ENCODE results near the gene AP3S2. TPM values are rescaled to one million over a fixed set of nuclear protein-coding genes. Genes with fewer than 3 reads are reported as not detected.

The AP3S2 gene
- total and polyA plus RNA-seq, 2 of the 13 experiments (the other 11 are each of a cell fraction or from before 2014, with no cell fraction given) = 17.6 to 44.4 TPM

DNA sequence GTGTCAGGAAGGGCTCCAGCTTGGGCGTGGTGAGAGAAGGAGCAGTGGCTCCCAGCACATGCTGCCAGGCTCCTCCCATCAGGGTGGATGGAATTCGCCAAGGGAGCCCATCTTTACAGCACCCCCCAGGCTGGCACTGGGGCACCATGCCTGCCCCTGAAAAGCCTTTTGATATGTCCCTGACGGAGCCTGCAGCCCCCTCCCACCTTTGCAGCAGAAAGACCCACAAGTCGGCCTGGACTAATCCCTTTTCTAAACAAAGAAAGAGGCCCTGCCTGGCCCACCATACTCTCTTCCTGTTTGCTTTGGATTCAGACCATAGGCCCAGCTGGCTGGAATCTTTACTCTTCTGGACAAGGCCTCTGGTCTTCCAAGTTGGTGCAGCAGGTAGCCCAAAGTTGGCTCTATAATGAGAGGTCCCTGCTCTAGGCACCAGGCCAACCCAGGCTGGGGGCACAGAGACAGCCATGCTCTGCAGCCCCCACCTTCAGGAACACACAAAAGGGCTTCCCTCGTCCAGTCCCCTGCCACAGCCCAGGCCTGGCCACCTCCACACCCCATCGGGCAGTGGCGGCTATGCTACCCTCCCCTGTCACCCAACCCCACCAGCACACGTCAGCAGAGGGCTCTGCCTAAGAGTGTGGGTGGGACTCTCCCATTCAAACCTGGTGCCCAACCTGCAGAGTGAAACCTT, 84.6 kb downstream of the AP3S2 start (continued):
- TF ChIP-seq, protein P1, sequence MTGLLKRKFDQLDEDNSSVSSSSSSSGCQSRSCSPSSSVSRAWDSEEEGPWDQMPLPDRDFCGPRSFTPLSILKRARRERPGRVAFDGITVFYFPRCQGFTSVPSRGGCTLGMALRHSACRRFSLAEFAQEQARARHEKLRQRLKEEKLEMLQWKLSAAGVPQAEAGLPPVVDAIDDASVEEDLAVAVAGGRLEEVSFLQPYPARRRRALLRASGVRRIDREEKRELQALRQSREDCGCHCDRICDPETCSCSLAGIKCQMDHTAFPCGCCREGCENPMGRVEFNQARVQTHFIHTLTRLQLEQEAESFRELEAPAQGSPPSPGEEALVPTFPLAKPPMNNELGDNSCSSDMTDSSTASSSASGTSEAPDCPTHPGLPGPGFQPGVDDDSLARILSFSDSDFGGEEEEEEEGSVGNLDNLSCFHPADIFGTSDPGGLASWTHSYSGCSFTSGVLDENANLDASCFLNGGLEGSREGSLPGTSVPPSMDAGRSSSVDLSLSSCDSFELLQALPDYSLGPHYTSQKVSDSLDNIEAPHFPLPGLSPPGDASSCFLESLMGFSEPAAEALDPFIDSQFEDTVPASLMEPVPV (CRISPR knock-in tag; IDR thresholded peaks at IDR 0.05) = peak; percentile 71; the same call in 1 of the 2 replicates
- TF ChIP-seq ZNF136 (CRISPR knock-in tag; IDR thresholded peaks at IDR 0.05; ENCODE audit: low read depth) = peak; percentile 83; the same call in 1 of the 2 replicates
- TF ChIP-seq SRY (CRISPR knock-in tag; IDR thresholded peaks at IDR 0.05) = 0 out of 2 replicates have a peak, but pooled peaks have one; percentile 40
- TF ChIP-seq, protein P2, sequence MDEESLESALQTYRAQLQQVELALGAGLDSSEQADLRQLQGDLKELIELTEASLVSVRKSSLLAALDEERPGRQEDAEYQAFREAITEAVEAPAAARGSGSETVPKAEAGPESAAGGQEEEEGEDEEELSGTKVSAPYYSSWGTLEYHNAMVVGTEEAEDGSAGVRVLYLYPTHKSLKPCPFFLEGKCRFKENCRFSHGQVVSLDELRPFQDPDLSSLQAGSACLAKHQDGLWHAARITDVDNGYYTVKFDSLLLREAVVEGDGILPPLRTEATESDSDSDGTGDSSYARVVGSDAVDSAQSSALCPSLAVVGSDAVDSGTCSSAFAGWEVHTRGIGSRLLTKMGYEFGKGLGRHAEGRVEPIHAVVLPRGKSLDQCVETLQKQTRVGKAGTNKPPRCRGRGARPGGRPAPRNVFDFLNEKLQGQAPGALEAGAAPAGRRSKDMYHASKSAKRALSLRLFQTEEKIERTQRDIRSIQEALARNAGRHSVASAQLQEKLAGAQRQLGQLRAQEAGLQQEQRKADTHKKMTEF (CRISPR knock-in tag; IDR thresholded peaks at IDR 0.05) = peak; percentile 86
- TF ChIP-seq, protein P3, sequence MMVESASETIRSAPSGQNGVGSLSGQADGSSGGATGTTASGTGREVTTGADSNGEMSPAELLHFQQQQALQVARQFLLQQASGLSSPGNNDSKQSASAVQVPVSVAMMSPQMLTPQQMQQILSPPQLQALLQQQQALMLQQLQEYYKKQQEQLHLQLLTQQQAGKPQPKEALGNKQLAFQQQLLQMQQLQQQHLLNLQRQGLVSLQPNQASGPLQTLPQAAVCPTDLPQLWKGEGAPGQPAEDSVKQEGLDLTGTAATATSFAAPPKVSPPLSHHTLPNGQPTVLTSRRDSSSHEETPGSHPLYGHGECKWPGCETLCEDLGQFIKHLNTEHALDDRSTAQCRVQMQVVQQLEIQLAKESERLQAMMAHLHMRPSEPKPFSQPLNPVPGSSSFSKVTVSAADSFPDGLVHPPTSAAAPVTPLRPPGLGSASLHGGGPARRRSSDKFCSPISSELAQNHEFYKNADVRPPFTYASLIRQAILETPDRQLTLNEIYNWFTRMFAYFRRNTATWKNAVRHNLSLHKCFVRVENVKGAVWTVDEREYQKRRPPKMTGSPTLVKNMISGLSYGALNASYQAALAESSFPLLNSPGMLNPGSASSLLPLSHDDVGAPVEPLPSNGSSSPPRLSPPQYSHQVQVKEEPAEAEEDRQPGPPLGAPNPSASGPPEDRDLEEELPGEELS (CRISPR knock-in tag; IDR thresholded peaks at IDR 0.05) = peak; percentile 91
- TF ChIP-seq, protein P4, sequence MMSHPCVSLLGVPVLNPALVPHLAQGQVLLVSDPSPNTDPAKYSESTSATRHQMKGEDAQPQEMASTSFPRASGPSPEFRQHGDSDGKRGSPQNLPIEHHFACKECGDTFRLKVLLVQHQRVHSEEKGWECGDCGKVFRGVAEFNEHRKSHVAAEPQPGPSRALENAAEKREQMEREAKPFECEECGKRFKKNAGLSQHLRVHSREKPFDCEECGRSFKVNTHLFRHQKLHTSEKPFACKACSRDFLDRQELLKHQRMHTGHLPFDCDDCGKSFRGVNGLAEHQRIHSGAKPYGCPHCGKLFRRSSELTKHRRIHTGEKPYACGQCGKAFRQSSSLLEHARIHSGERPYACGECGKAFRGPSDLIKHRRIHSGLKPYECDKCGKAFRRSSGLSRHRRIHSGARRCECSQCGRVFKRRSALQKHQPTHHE (CRISPR knock-in tag; IDR thresholded peaks at IDR 0.05; ENCODE audit: borderline replicate concordance) = 0 out of 2 replicates have a peak, but pooled peaks have one; percentile 66
- TF ChIP-seq SCMH1 (CRISPR knock-in tag; IDR thresholded peaks at IDR 0.05; ENCODE audit: borderline replicate concordance) = no peak
- TF ChIP-seq MEIS1 (CRISPR knock-in tag; IDR thresholded peaks at IDR 0.05; ENCODE audit: borderline replicate concordance) = 0 out of 2 replicates have a peak, but pooled peaks have one; percentile 37
- TF ChIP-seq PHF21A (CRISPR knock-in tag; IDR thresholded peaks at IDR 0.05) = peak; percentile 96
- TF ChIP-seq PRPF4 (IDR thresholded peaks at IDR 0.05; ENCODE audit: low read depth, low read length, poor library complexity, severe bottlenecking) = no peak
- TF ChIP-seq, protein P5, sequence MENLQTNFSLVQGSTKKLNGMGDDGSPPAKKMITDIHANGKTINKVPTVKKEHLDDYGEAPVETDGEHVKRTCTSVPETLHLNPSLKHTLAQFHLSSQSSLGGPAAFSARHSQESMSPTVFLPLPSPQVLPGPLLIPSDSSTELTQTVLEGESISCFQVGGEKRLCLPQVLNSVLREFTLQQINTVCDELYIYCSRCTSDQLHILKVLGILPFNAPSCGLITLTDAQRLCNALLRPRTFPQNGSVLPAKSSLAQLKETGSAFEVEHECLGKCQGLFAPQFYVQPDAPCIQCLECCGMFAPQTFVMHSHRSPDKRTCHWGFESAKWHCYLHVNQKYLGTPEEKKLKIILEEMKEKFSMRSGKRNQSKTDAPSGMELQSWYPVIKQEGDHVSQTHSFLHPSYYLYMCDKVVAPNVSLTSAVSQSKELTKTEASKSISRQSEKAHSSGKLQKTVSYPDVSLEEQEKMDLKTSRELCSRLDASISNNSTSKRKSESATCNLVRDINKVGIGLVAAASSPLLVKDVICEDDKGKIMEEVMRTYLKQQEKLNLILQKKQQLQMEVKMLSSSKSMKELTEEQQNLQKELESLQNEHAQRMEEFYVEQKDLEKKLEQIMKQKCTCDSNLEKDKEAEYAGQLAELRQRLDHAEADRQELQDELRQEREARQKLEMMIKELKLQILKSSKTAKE (CRISPR knock-in tag; IDR thresholded peaks at IDR 0.05; ENCODE audit: borderline replicate concordance) = peak; percentile 79
- TF ChIP-seq, protein P6, sequence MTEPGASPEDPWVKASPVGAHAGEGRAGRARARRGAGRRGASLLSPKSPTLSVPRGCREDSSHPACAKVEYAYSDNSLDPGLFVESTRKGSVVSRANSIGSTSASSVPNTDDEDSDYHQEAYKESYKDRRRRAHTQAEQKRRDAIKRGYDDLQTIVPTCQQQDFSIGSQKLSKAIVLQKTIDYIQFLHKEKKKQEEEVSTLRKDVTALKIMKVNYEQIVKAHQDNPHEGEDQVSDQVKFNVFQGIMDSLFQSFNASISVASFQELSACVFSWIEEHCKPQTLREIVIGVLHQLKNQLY (CRISPR knock-in tag; IDR thresholded peaks at IDR 0.05) = peak; percentile 56; the same call in 1 of the 2 replicates
- TF ChIP-seq CC2D1A (CRISPR knock-in tag; IDR thresholded peaks at IDR 0.05) = 0 out of 2 replicates have a peak, but pooled peaks have one; percentile 29
- TF ChIP-seq KMT2B (CRISPR knock-in tag; IDR thresholded peaks at IDR 0.05) = peak; percentile 32; the same call in 1 of the 2 replicates
- TF ChIP-seq ZNF75D (CRISPR knock-in tag; IDR thresholded peaks at IDR 0.05; ENCODE audit: borderline replicate concordance) = no peak

Data from HepG2 (cell line).